Gastrocnemius medialis (tissue), 4 donors: ENCODE measurements around the gene ARRDC5.

Experiments used
- CTCF ChIP-seq, 5 experiments: fragments of 450-650 bp in 3 of 5; fragments of 200-600 bp in 2 of 5; sonication (generic) in 2 of 5; IDR thresholded peaks in 4 of 5; conservative IDR thresholded peaks in 1 of 5; 1 replicate in 4 of 5; 2 replicates in 1 of 5; pipeline ENCODE4 v1.5.1; 2016 to 2019; ENCODE audit warnings: antibody characterized with exemption in 5 of 5, mild to moderate bottlenecking in 3 of 5, moderate library complexity in 3 of 5
- POLR2A ChIP-seq, 2 donors: fragments of 450-650 bp; IDR thresholded peaks; one replicate each; pipeline ENCODE4 v1.6.1; 2017; ENCODE audit warnings: antibody characterized with exemption in 2 of 2, mild to moderate bottlenecking in 2 of 2, moderate library complexity in 2 of 2

GRCh38 chr19:4909156-4909896, 6.6 kb upstream of the ARRDC5 start, which contains the start of gene UHRF1:
- no peak for TF ChIP-seq POLR2A (IDR thresholded peaks at IDR 0.05)
- no peak for TF ChIP-seq CTCF (IDR thresholded peaks at IDR 0.05 in 4 of 5, conservative IDR thresholded peaks at IDR 0.05 in 1 of 5)
